Endothelial cell of umbilical vein (primary cell): ENCODE measurements around the gene ANG. TPM values are rescaled to one million over a fixed set of nuclear protein-coding genes. Genes with fewer than 3 reads are reported as not detected.

Source experiments
- BruUV-seq: library from RNA; stranded (reverse); fragments of 400-500 nt; replicated peaks from 2 replicates; lab custom pipeline; 2021; lab: Mats Ljungman, UMichigan
- CTCF ChIA-PET: fragments of 300-600, 350-600 bp; sonication (Branson Sonifier 250); formaldehyde crosslinking; loops from one replicate; lab custom pipeline; 2021; ENCODE audit warnings: antibody characterized with exemption, inconsistent platforms; lab: Charles Lee
- POLR2A ChIA-PET: fragments of 300-600, 350-600 bp; sonication (Branson Sonifier 250); formaldehyde crosslinking; loops from one replicate; lab custom pipeline; 2021; ENCODE audit warnings: antibody characterized with exemption, inconsistent platforms; lab: Charles Lee
- DNase-seq: peaks from one replicate; pipeline ENCODE4 v3.0.0-alpha.2; 2011; ENCODE audit warnings: low read depth, low spot score
- FAIRE-seq: peaks from 2 replicates; lab custom pipeline; 2011; peaks lifted over from hg19 to GRCh38; lab: Jason Lieb, UNC
- H2AFZ ChIP-seq: 2 replicates; pipeline ENCODE4 v1.6.0; 2012; ENCODE audit warnings: low read depth, low read length, control low read depth, inconsistent platforms
- H3K27ac ChIP-seq: 2 replicates; pipeline ENCODE4 v1.5.1; 2011; ENCODE audit warnings: low read depth, mild to moderate bottlenecking, control low read depth, low read length, moderate library complexity; ENCODE audit not compliant: insufficient read depth
- H3K27me3 ChIP-seq, 2 experiments: 2 replicates each; pipeline versions ENCODE4 v1.6.0 to v1.6.1; 2011; ENCODE audit warnings: low read length in 2 of 2, mixed read lengths in 1 of 2; ENCODE audit not compliant: control insufficient read depth in 2 of 2, insufficient read depth in 2 of 2
- H3K36me3 ChIP-seq, 2 experiments: 2 replicates in 1 of 2; 3 replicates in 1 of 2; pipeline ENCODE4 v1.5.1; 2011; ENCODE audit warnings: low read length in 2 of 2, mild to moderate bottlenecking in 1 of 2, moderate library complexity in 1 of 2; ENCODE audit not compliant: control insufficient read depth in 2 of 2, insufficient read depth in 2 of 2; ENCODE audit errors: extremely low read depth in 1 of 2
- H3K4me1 ChIP-seq: 3 replicates; pipeline ENCODE4 v1.5.1; 2011; ENCODE audit warnings: mild to moderate bottlenecking, low read length; ENCODE audit not compliant: control insufficient read depth, insufficient read depth; ENCODE audit errors: extremely low read depth
- H3K4me2 ChIP-seq: 2 replicates; pipeline ENCODE4 v1.6.1; 2011; ENCODE audit warnings: low read length, control low read depth, mixed read lengths; ENCODE audit not compliant: insufficient read depth
- H3K4me3 ChIP-seq, 3 experiments: fragments of 200-600 bp in 1 of 3; sonication (generic), shearing (Covaris generic) in 1 of 3; replicated peaks in 1 of 3; 2 replicates each; pipeline ENCODE4 v1.5.1; 2011 to 2016; ENCODE audit warnings: control low read depth in 3 of 3, low read length in 3 of 3, mild to moderate bottlenecking in 2 of 3, inconsistent platforms in 1 of 3, low read depth in 1 of 3, moderate library complexity in 1 of 3; ENCODE audit not compliant: insufficient read depth in 1 of 3
- H3K79me2 ChIP-seq: 2 replicates; pipeline ENCODE4 v1.6.0; 2012; ENCODE audit warnings: low read length, inconsistent platforms; ENCODE audit not compliant: control insufficient read depth, insufficient read depth
- H3K9ac ChIP-seq: replicated peaks from 2 replicates; pipeline ENCODE3; 2011; ENCODE audit warnings: low read length, control low read depth; ENCODE audit not compliant: insufficient read depth; ENCODE audit errors: extremely low read depth
- H3K9me1 ChIP-seq: replicated peaks from 3 replicates; pipeline ENCODE4 v1.6.0; 2011; ENCODE audit warnings: mild to moderate bottlenecking, low read length; ENCODE audit not compliant: control insufficient read depth, insufficient read depth; ENCODE audit errors: extremely low read depth
- H3K9me3 ChIP-seq: replicated peaks from 2 replicates; pipeline ENCODE4 v1.5.1; 2012; ENCODE audit warnings: low read length, inconsistent platforms; ENCODE audit not compliant: control insufficient read depth, insufficient read depth
- H4K20me1 ChIP-seq: replicated peaks from 2 replicates; pipeline ENCODE3; 2011; ENCODE audit warnings: mild to moderate bottlenecking, low read length; ENCODE audit not compliant: control insufficient read depth, insufficient read depth; ENCODE audit errors: extremely low read depth
- CTCF ChIP-seq, 2 donors: IDR thresholded peaks; 1 replicate in 1 of 2; 2 replicates in 1 of 2; pipeline ENCODE4 v1.5.1; 2011; ENCODE audit warnings: low read length in 2 of 2, mild to moderate bottlenecking in 2 of 2, moderate library complexity in 2 of 2, control low read depth in 1 of 2, inconsistent platforms in 1 of 2, low read depth in 1 of 2; ENCODE audit not compliant: insufficient read depth in 1 of 2; ENCODE audit errors: extremely low read depth in 1 of 2
- EZH2 ChIP-seq: IDR thresholded peaks from 2 replicates; pipeline ENCODE4 v1.6.1; 2012; ENCODE audit warnings: borderline replicate concordance, low read depth, mild to moderate bottlenecking, moderate library complexity, low read length, inconsistent platforms; ENCODE audit not compliant: severe bottlenecking
- FOS ChIP-seq: IDR thresholded peaks from 2 replicates; pipeline ENCODE4 v1.6.1; 2011; ENCODE audit warnings: mild to moderate bottlenecking, low read length, moderate library complexity, borderline replicate concordance; ENCODE audit not compliant: insufficient read depth
- JUN ChIP-seq: IDR thresholded peaks from 2 replicates; pipeline ENCODE4 v1.6.1; 2011; ENCODE audit warnings: borderline replicate concordance, low read depth; ENCODE audit not compliant: insufficient read length, insufficient read depth
- POLR2AphosphoS5 ChIP-seq: IDR thresholded peaks from 2 replicates; pipeline ENCODE4 v1.6.1; 2012; ENCODE audit warnings: low read depth, mild to moderate bottlenecking, control low read depth, low read length, moderate library complexity; ENCODE audit not compliant: insufficient read depth
- dilution Hi-C: fragments of 300-500 bp; cut with MboI; formaldehyde crosslinking; loops from one replicate; pipeline ENCODE4 v1.15.0; 2019; ENCODE audit warnings: low sequenced_read_pairs; ENCODE audit not compliant: extremely low pct_ligation_motif_present
- intact Hi-C: fragments of 100-400 bp; cut with micrococcal nuclease; formaldehyde crosslinking; loops from one replicate; pipeline ENCODE4 v1.10.0; 2022
- polyA plus RNA-seq, 4 experiments: library from polyadenylated mRNA; depleted of rRNA in 3 of 4; stranded (reverse) in 3 of 4; unstranded in 1 of 4; fragments of >200 nt; gene quantifications; 2 replicates each; pipeline versions ENCODE4 v1.2.1 to v1.2.3, GENCODE V29; 2011 to 2012; ENCODE audit warnings: missing spikeins in 1 of 4
- total RNA-seq: library from RNA; stranded (reverse); gene quantifications from 2 replicates; pipeline ENCODE4 v1.2.3, GENCODE V29; 2021

ANG gene
- total and polyA plus RNA-seq, 2 donors (not counting 3 experiments of a cell fraction or from before 2014, with no cell fraction given) = 6.2 to 11.2 TPM

GRCh38 chr14:20659336-20659735 lies 29.2 kb upstream of the ANG start:
- intact Hi-C loops = no loop called here
- FAIRE-seq = no peak

More at GRCh38 chr14:20659336-20659735, 29.2 kb upstream of the ANG start:
- POLR2A ChIA-PET = no interaction called here
- no TSS peak for BruUV-seq
- Histone ChIP-seq H3K27me3 (peaks cover 26 to 29% of the 10 kb centered on the region in 2 experiments), H3K9me3 (no peaks in the 10 kb centered on the region), H4K20me1 (no peaks in the 10 kb centered on the region), H2AFZ (no peak overlapping the region), H3K9ac (no peak overlapping the region), H3K27ac (no peak overlapping the region), H3K79me2 (no peaks in the 10 kb centered on the region), H3K36me3 (no peaks in the 10 kb centered on the region), H3K9me1 (no peaks in the 10 kb centered on the region), H3K4me2 (no peak overlapping the region), H3K4me3 (no peak overlapping the region), H3K4me1 (no peaks in the 10 kb centered on the region)
- no peak for DNase-seq
- CTCF ChIA-PET = interaction anchor here (1.5 to 1.6 kb wide), 2 partner anchors 12 to 32 kb away, joined by 6 read pairs; no protein-coding TSS in a partner anchor
- no peak for TF ChIP-seq EZH2
- no peak for TF ChIP-seq FOS
- TF ChIP-seq POLR2AphosphoS5 = no peak
- TF ChIP-seq JUN = no peak
- no peak for TF ChIP-seq CTCF (IDR thresholded peaks at IDR 0.05; ENCODE audit: extremely low read depth in 1 of 2, insufficient read depth in 1 of 2, low read depth in 1 of 2, low read length in 2 of 2)
- dilution Hi-C loops = no loop called here
